ENCODE measurements around the gene CAMK1. TPM values are rescaled to one million over a fixed set of nuclear protein-coding genes. Genes with fewer than 3 reads are reported as not detected.
A peak's percentile ranks its signal among the peaks of the same experiment; 100 is the strongest.

CAMK1 gene
- total and polyA plus RNA-seq, 2 of the 4 experiments (the other 2 are of a cell fraction) = 33.3 to 36.4 TPM

DNA sequence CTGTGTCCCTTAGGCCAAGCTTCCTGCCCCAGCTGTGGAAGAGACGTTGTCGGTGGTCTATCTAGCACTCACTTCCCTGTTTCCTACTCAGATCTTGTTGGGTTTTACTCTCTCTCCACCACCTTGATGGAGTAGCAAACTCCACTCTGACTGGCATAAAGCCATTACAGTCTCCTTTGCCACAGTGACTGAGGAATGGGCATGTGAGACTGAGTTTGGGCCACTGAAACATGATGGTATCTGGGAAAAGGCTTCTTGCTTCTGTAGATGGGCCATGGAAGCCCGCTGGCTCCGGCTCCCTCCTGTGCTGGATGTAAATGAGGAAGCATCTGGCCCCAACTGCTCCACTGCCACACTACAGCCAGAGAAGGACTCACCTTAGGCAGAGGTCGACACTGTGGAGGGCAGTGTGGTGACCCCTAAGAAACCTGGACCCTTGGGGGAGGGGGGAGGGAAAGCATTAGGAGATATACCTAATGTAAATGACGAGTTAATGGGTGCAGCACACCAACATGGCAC lies 9.4 kb upstream of the CAMK1 start:
- H3K4ac ChIP-seq (ENCODE audit: low read depth, low read length) = no peak overlapping the region
- H2BK20ac ChIP-seq (ENCODE audit: low read depth, low read length) = peak overlapping the region; percentile 41; the same call in 1 of the 2 replicates
- in situ Hi-C loops (cut with MboI; ENCODE audit: low sequenced_read_pairs) (no loop called here), dilution Hi-C loops (cut with HindIII; ENCODE audit: low sequenced_read_pairs, unreplicated experiment) (no loop called here), intact Hi-C loops (cut with micrococcal nuclease) (no loop called here)
- H3K4me1 ChIP-seq (ENCODE audit: control insufficient read depth, insufficient read depth, low read length) = peaks cover 3% of the 10 kb centered on the region
- ChIA-PET CTCF (no interaction called here), POLR2A (ENCODE audit: unreplicated experiment) (no interaction called here)
- no peak overlapping the region for H3K56ac ChIP-seq (ENCODE audit: extremely low read depth, insufficient read depth, low read length)
- no peak overlapping the region for H2AFZ ChIP-seq (replicated peaks; ENCODE audit: low read length, poor library complexity)
- H2BK5ac ChIP-seq (ENCODE audit: low read depth, low read length, poor library complexity, severe bottlenecking) = no peak overlapping the region
- no peaks in the 10 kb centered on the region for H3K27me3 ChIP-seq (ENCODE audit: control insufficient read depth, insufficient read depth, low read length)
- H2BK15ac ChIP-seq (ENCODE audit: low read depth, low read length) = no peak overlapping the region
- BruUV-seq (replicated peaks) = no TSS peak
- no peak overlapping the region for H4K91ac ChIP-seq (ENCODE audit: insufficient read depth, low read depth, low read length)
- no peak overlapping the region for H3K9ac ChIP-seq (ENCODE audit: low read depth, low read length)
- no peak overlapping the region for H2BK120ac ChIP-seq (ENCODE audit: low read depth, low read length)
- peak overlapping the region; percentile 47 for H2AK9ac ChIP-seq (replicated peaks; ENCODE audit: low read depth, low read length, poor library complexity)
- peaks cover 0 to 3% of the 10 kb centered on the region in 2 experiments; a peak in 2 of 4 replicates for H3K79me1 ChIP-seq (ENCODE audit: low read depth in 1 of 2, low read length in 2 of 2)
- TF ChIP-seq CTCF (conservative IDR thresholded peaks at IDR 0.05; ENCODE audit: low read depth, low read length) (no peak), SMC3 (IDR thresholded peaks at IDR 0.05; ENCODE audit: low read depth, low read length) (no peak), POLR2A (IDR thresholded peaks at IDR 0.05; ENCODE audit: low read depth, low read length) (no peak), CHD1 (IDR thresholded peaks at IDR 0.05; ENCODE audit: low read depth, low read length) (no peak), CEBPB (IDR thresholded peaks at IDR 0.05; ENCODE audit: low read depth, low read length) (no peak), NFE2L2 (IDR thresholded peaks at IDR 0.05; ENCODE audit: low read depth, low read length) (no peak), MAZ (IDR thresholded peaks at IDR 0.05; ENCODE audit: borderline replicate concordance, low read depth, low read length) (no peak), BHLHE40 (IDR thresholded peaks at IDR 0.05; ENCODE audit: low read depth, low read length) (no peak), MXI1 (IDR thresholded peaks at IDR 0.05; ENCODE audit: borderline replicate concordance, low read depth, low read length) (no peak), USF2 (IDR thresholded peaks at IDR 0.05; ENCODE audit: low read depth, low read length) (no peak), RAD21 (IDR thresholded peaks at IDR 0.05; ENCODE audit: low read length) (no peak), FOS (IDR thresholded peaks at IDR 0.05; ENCODE audit: low read depth, low read length) (no peak), RCOR1 (IDR thresholded peaks at IDR 0.05; ENCODE audit: insufficient replicate concordance, low read length) (no peak), MAFK (IDR thresholded peaks at IDR 0.05; ENCODE audit: low read depth, low read length) (no peak)
- TF ChIP-seq, protein P1, sequence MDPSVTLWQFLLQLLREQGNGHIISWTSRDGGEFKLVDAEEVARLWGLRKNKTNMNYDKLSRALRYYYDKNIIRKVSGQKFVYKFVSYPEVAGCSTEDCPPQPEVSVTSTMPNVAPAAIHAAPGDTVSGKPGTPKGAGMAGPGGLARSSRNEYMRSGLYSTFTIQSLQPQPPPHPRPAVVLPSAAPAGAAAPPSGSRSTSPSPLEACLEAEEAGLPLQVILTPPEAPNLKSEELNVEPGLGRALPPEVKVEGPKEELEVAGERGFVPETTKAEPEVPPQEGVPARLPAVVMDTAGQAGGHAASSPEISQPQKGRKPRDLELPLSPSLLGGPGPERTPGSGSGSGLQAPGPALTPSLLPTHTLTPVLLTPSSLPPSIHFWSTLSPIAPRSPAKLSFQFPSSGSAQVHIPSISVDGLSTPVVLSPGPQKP (IDR thresholded peaks at IDR 0.05; ENCODE audit: borderline replicate concordance, low read depth, low read length) = no peak
- H3K4me2 ChIP-seq (ENCODE audit: low read depth, low read length) = no peak overlapping the region
- H3K36me3 ChIP-seq (ENCODE audit: control insufficient read depth, insufficient read depth, low read length) = peaks cover 27% of the 10 kb centered on the region
- DNase-seq = no peak
- no peak for ATAC-seq (ENCODE audit: low read depth)
- H3K9me1 ChIP-seq (ENCODE audit: insufficient read depth, low read length) = peaks cover 9% of the 10 kb centered on the region; the same call in 1 of the 2 replicates
- H3K4me3 ChIP-seq (ENCODE audit: insufficient read depth, low read depth, low read length) = no peak overlapping the region
- no peak overlapping the region for H4K5ac ChIP-seq (ENCODE audit: low read depth, low read length)
- no peaks in the 10 kb centered on the region for H4K20me1 ChIP-seq (ENCODE audit: insufficient read depth, low read length)
- no peak overlapping the region for H3K18ac ChIP-seq (ENCODE audit: low read depth, low read length)
- H3K14ac ChIP-seq (replicated peaks; ENCODE audit: low read depth, low read length) = no peak overlapping the region
- H3K27ac ChIP-seq (ENCODE audit: insufficient read depth, low read length) = no peak overlapping the region
- H4K8ac ChIP-seq (ENCODE audit: low read depth in 2 of 2, low read length in 2 of 2) = no peak overlapping the region
- H2AK5ac ChIP-seq (ENCODE audit: low read depth, low read length) = no peak overlapping the region
- WGBS, 2 experiments (ENCODE audit: extremely low coverage in 2 of 2, insufficient read length in 1 of 2) = no CpG with 5 or more reads among the region's 6 CpGs
- no peaks in the 10 kb centered on the region for H3K9me3 ChIP-seq (ENCODE audit: control insufficient read depth, insufficient read depth, low read length)
- H3K23ac ChIP-seq (ENCODE audit: low read depth, low read length) = no peak overlapping the region

Measured in IMR-90 (cell line).